Aorta (tissue), 5 donors: ENCODE measurements around the gene NT5C3A. TPM values are rescaled to one million over a fixed set of nuclear protein-coding genes. Genes with fewer than 3 reads are reported as not detected.
"Not testable (repeated sequence)": the region's sequence is repeated elsewhere in the genome, so short reads cannot be mapped to it uniquely, and the experiment has no call there.

Experiments used
- ATAC-seq: fragments of 200-7000 bp; cut with Tn5 transposase; one replicate; pipeline ENCODE4 v1.9.1; 2022; ENCODE audit warnings: moderate library complexity; ENCODE audit not compliant: low FRiP score
- DNase-seq, 2 donors: peaks; one replicate each; pipeline ENCODE4 v3.0.0-alpha.2; 2020
- H3K27ac ChIP-seq, 2 donors: one replicate each; pipeline ENCODE4 v1.5.1; 2013; ENCODE audit warnings: low read length in 2 of 2, mild to moderate bottlenecking in 2 of 2, moderate library complexity in 2 of 2, control low read depth in 1 of 2, inconsistent platforms in 1 of 2, low read depth in 1 of 2
- H3K27me3 ChIP-seq, 2 donors: one replicate each; pipeline ENCODE4 v1.6.1; 2013; ENCODE audit warnings: control low read depth in 1 of 2, low read length in 1 of 2, mild to moderate bottlenecking in 1 of 2, moderate library complexity in 1 of 2; ENCODE audit not compliant: insufficient read depth in 2 of 2, control insufficient read depth in 1 of 2
- H3K36me3 ChIP-seq, 2 donors: one replicate each; pipeline ENCODE4 v1.6.1; 2013; ENCODE audit warnings: control low read depth in 1 of 2, low read length in 1 of 2, mild to moderate bottlenecking in 1 of 2; ENCODE audit not compliant: insufficient read depth in 2 of 2, control insufficient read depth in 1 of 2
- H3K4me1 ChIP-seq, 2 donors: one replicate each; pipeline ENCODE4 v1.6.1; 2013; ENCODE audit warnings: low read length in 2 of 2, control low read depth in 1 of 2, mild to moderate bottlenecking in 1 of 2, moderate library complexity in 1 of 2; ENCODE audit not compliant: insufficient read depth in 2 of 2, control insufficient read depth in 1 of 2
- H3K4me3 ChIP-seq, 2 donors: one replicate each; pipeline ENCODE4 v1.5.1; 2013; ENCODE audit warnings: low read length in 2 of 2, control low read depth in 1 of 2, mild to moderate bottlenecking in 1 of 2
- H3K9me3 ChIP-seq: one replicate; pipeline ENCODE4 v1.6.1; 2013; ENCODE audit warnings: mild to moderate bottlenecking, low read length; ENCODE audit not compliant: control insufficient read depth
- WGBS, 2 donors: extraction: QIAGEN DNeasy Blood & Tissue Kit; methylation state at CpG; one replicate each; pipeline ENCODE4 v1.1.7; 2013; 5-methylcytosine and 5-hydroxymethylcytosine counted together
- intact Hi-C, 2 donors: fragments of 100-400 bp; cut with DNase I; formaldehyde crosslinking; loops; one replicate each; pipeline versions ENCODE4 v1.14.2 to v1.15.0; 2022
- polyA plus RNA-seq, 2 donors: library from polyadenylated mRNA; stranded (reverse); fragments of 200-250 nt; gene quantifications; one replicate each; pipeline ENCODE4 v1.2.3, GENCODE V29; 2013
- total RNA-seq, 2 donors: library from RNA; stranded (reverse); fragmentation: NEBNext Ultra II Directional; extraction: Animal tissue kit (Norgen Biotek cat#: 25700); gene quantifications; one replicate each; pipeline ENCODE4 v1.2.1, GENCODE V29; 2021
- donor health status: healthy with polysubstance abuse.
- donor health status: Bipolar disorder and iron deficiency.
- donor health status: DM: no; HTN: no; CAD: no.
- donor health status: DM: no; HTN: no; CAD: no.
- donor health status: DM: yes; HTN: yes; CAD: no.

NT5C3A gene
- total and polyA plus RNA-seq, 4 donors: 14.5 to 28.2 (median 16.4) TPM

GRCh38 chr7:33040803-33041516 lies 21.6 kb downstream of the NT5C3A start:
- WGBS, 2 donors: 85 to 89% methylated on average over 9 of the region's 9 CpGs
- ATAC-seq: peak; percentile 41
- Histone ChIP-seq H3K9me3 (no peaks in the 10 kb centered on the region), H3K36me3 (no peaks in the 10 kb centered on the region), H3K4me3 (no peak overlapping the region), H3K27me3 (no peaks in the 10 kb centered on the region), H3K4me1 (no peaks in the 10 kb centered on the region), H3K27ac (no peak overlapping the region)
- intact Hi-C loops: no loop called here
- DNase-seq: no peak

GRCh38 chr7:33039903-33040292 lies 22.7 kb downstream of the NT5C3A start:
- 0 to 5% methylated on average over 1 of the region's 1 CpG for WGBS, 2 donors
- Histone ChIP-seq H3K4me3 (peak overlapping the region; percentile 54 to 76), H3K27me3 (no peaks in the 10 kb centered on the region), H3K36me3 (no peaks in the 10 kb centered on the region), H3K9me3 (no peaks in the 10 kb centered on the region), H3K27ac (no peak overlapping the region), H3K4me1 (no peaks in the 10 kb centered on the region)
- DNase-seq: no peak
- intact Hi-C loops: no loop called here
- ATAC-seq: no peak

GRCh38 chr7:33039257-33039902 lies 23.2 kb downstream of the NT5C3A start:
- H3K4me1 ChIP-seq: no peaks in the 10 kb centered on the region
- ATAC-seq: no peak
- no peaks in the 10 kb centered on the region for H3K36me3 ChIP-seq
- no peaks in the 10 kb centered on the region for H3K27me3 ChIP-seq
- WGBS, 2 donors: 19 to 23% methylated on average over 5 of the region's 5 CpGs
- H3K4me3 ChIP-seq: peak overlapping the region; percentile 54 to 76
- no peak for DNase-seq
- intact Hi-C loops: no loop called here
- no peak overlapping the region for H3K27ac ChIP-seq
- H3K9me3 ChIP-seq: no peaks in the 10 kb centered on the region

- no peaks in the 10 kb centered on the region for H3K9me3 ChIP-seq
- no peak for ATAC-seq
- DNase-seq: no peak
- H3K27ac ChIP-seq: no peak overlapping the region
- H3K4me3 ChIP-seq: no peak overlapping the region
- no peaks in the 10 kb centered on the region for H3K4me1 ChIP-seq
- no peaks in the 10 kb centered on the region for H3K36me3 ChIP-seq
- no peaks in the 10 kb centered on the region for H3K27me3 ChIP-seq
- WGBS, 2 donors: 20 to 25% methylated on average over 2 of the region's 2 CpGs
- intact Hi-C loops: no loop called here
These were observed 23.9 kb downstream of the NT5C3A start for GRCh38 chr7:33038639-33039038.

- no peaks in the 10 kb centered on the region for H3K4me1 ChIP-seq
- 96 to 97% methylated on average over 2 of the region's 2 CpGs for WGBS, 2 donors
- H3K27me3 ChIP-seq: no peaks in the 10 kb centered on the region
- H3K36me3 ChIP-seq: no peaks in the 10 kb centered on the region
- DNase-seq: no peak
- H3K27ac ChIP-seq: no peak overlapping the region
- H3K4me3 ChIP-seq: no peak overlapping the region
- no peak for ATAC-seq
- no peaks in the 10 kb centered on the region for H3K9me3 ChIP-seq
- intact Hi-C loops: no loop called here
These were observed 26.8 kb downstream of the NT5C3A start for GRCh38 chr7:33035776-33036175.

- H3K9me3 ChIP-seq: no peaks in the 10 kb centered on the region
- no peaks in the 10 kb centered on the region for H3K4me1 ChIP-seq
- no peaks in the 10 kb centered on the region for H3K36me3 ChIP-seq
- 82 to 86% methylated on average over 4 of the region's 4 CpGs for WGBS, 2 donors
- ATAC-seq (no peak), DNase-seq (no peak)
- intact Hi-C loops: no loop called here
- no peak overlapping the region for H3K27ac ChIP-seq
- H3K27me3 ChIP-seq: no peaks in the 10 kb centered on the region
- H3K4me3 ChIP-seq: no peak overlapping the region
These were observed 38.3 kb downstream of the NT5C3A start for GRCh38 chr7:33024189-33024757.

GRCh38 chr7:33012364-33012763 lies 50.2 kb downstream of the NT5C3A start:
- intact Hi-C loops: no loop called here
- no peaks in the 10 kb centered on the region for H3K9me3 ChIP-seq
- H3K4me1 ChIP-seq: no peaks in the 10 kb centered on the region
- H3K4me3 ChIP-seq: no peak overlapping the region
- no peak overlapping the region for H3K27ac ChIP-seq
- no peak for ATAC-seq
- H3K27me3 ChIP-seq: no peaks in the 10 kb centered on the region
- peaks cover 0 to 7% of the 10 kb centered on the region in 2 donors for H3K36me3 ChIP-seq
- no peak for DNase-seq

GRCh38 chr7:33009734-33010133 lies 52.8 kb downstream of the NT5C3A start:
- H3K4me3 ChIP-seq: no peak overlapping the region
- H3K36me3 ChIP-seq: peaks cover 0 to 3% of the 10 kb centered on the region in 2 donors
- intact Hi-C loops: no loop called here
- no peaks in the 10 kb centered on the region for H3K27me3 ChIP-seq
- no peaks in the 10 kb centered on the region for H3K4me1 ChIP-seq
- no peak for DNase-seq
- no peak overlapping the region for H3K27ac ChIP-seq
- no peaks in the 10 kb centered on the region for H3K9me3 ChIP-seq
- WGBS, 2 donors: 91 to 94% methylated on average over 2 of the region's 2 CpGs
- ATAC-seq: no peak

GRCh38 chr7:33005690-33006089 lies 56.9 kb downstream of the NT5C3A start:
- DNase-seq, H3K4me1 ChIP-seq, H3K27ac ChIP-seq, H3K27me3 ChIP-seq, H3K4me3 ChIP-seq, H3K36me3 ChIP-seq, intact Hi-C loops, ATAC-seq, H3K9me3 ChIP-seq: not testable (repeated sequence)
- 92 to 99% methylated on average over 4 of the region's 4 CpGs for WGBS, 2 donors
